SK-N-MC (cell line): Measurements from ENCODE around the gene RPL28.
"Not testable (repeated sequence)": the region's sequence is repeated elsewhere in the genome, so short reads cannot be mapped to it uniquely, and the experiment has no call there.

Experiments
- EZH2 ChIP-seq: fragments of 200-600 bp; sonication (generic); IDR thresholded peaks from one replicate; pipeline ENCODE4 v1.6.1; 2017; ENCODE audit warnings: antibody characterized with exemption
- FOXP2 ChIP-seq: optimal IDR thresholded peaks from 2 replicates; pipeline ENCODE3; 2011; ENCODE audit warnings: mild to moderate bottlenecking, moderate library complexity; ENCODE audit not compliant: insufficient read depth; ENCODE audit errors: extremely low read length, control extremely low read depth
- POLR2AphosphoS5 ChIP-seq: IDR thresholded peaks from 2 replicates; pipeline ENCODE4 v1.6.1; 2012; ENCODE audit warnings: mild to moderate bottlenecking, low read depth, low read length, borderline replicate concordance

DNA sequence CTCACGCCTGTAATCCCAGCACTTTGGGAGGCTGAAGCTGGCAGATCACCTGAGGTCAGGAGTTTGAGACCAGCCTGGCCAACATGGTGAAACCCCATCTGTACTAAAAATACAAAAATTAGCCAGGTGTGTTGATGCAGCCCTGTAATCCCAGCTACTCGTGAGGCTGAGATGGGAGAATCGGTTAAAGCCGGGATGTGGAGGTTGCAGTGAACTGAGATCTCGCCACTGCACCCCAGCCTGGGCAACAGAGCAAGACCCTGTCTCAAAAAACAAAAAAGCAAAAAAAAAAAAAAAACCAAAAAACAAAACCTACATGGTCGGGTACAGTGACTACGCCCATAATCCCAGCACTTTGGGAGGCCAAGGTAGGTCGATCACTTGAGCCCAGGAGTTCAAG lies 23.4 kb downstream of the RPL28 start:
- not testable (repeated sequence) for TF ChIP-seq POLR2AphosphoS5, EZH2, FOXP2
